Measurements from ENCODE around the gene CCDC152.

- TF ChIP-seq RAD21 (IDR thresholded peaks at IDR 0.05; ENCODE audit: low read depth) (no peak), EP300 (IDR thresholded peaks at IDR 0.05; ENCODE audit: borderline replicate concordance) (no peak), TAF1 (IDR thresholded peaks at IDR 0.05; ENCODE audit: low read depth) (no peak), YY1 (IDR thresholded peaks at IDR 0.05; ENCODE audit: low read depth) (no peak), CREB1 (IDR thresholded peaks at IDR 0.05; ENCODE audit: low read depth) (no peak), NFIC (IDR thresholded peaks at IDR 0.05) (no peak), CEBPB (IDR thresholded peaks at IDR 0.05) (no peak), ZBTB7A (IDR thresholded peaks at IDR 0.05; ENCODE audit: low read depth) (no peak), TCF12 (IDR thresholded peaks at IDR 0.05; ENCODE audit: low read depth) (no peak), TEAD4 (IDR thresholded peaks at IDR 0.05) (no peak), FOXM1 (IDR thresholded peaks at IDR 0.05; ENCODE audit: borderline replicate concordance, low read depth) (no peak)
- TF ChIP-seq, protein P1, sequence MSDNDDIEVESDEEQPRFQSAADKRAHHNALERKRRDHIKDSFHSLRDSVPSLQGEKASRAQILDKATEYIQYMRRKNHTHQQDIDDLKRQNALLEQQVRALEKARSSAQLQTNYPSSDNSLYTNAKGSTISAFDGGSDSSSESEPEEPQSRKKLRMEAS (IDR thresholded peaks at IDR 0.05) = no peak
- TF ChIP-seq, protein P2, sequence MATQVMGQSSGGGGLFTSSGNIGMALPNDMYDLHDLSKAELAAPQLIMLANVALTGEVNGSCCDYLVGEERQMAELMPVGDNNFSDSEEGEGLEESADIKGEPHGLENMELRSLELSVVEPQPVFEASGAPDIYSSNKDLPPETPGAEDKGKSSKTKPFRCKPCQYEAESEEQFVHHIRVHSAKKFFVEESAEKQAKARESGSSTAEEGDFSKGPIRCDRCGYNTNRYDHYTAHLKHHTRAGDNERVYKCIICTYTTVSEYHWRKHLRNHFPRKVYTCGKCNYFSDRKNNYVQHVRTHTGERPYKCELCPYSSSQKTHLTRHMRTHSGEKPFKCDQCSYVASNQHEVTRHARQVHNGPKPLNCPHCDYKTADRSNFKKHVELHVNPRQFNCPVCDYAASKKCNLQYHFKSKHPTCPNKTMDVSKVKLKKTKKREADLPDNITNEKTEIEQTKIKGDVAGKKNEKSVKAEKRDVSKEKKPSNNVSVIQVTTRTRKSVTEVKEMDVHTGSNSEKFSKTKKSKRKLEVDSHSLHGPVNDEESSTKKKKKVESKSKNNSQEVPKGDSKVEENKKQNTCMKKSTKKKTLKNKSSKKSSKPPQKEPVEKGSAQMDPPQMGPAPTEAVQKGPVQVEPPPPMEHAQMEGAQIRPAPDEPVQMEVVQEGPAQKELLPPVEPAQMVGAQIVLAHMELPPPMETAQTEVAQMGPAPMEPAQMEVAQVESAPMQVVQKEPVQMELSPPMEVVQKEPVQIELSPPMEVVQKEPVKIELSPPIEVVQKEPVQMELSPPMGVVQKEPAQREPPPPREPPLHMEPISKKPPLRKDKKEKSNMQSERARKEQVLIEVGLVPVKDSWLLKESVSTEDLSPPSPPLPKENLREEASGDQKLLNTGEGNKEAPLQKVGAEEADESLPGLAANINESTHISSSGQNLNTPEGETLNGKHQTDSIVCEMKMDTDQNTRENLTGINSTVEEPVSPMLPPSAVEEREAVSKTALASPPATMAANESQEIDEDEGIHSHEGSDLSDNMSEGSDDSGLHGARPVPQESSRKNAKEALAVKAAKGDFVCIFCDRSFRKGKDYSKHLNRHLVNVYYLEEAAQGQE (IDR thresholded peaks at IDR 0.05; ENCODE audit: low read depth) = no peak
- TF ChIP-seq, protein P3, sequence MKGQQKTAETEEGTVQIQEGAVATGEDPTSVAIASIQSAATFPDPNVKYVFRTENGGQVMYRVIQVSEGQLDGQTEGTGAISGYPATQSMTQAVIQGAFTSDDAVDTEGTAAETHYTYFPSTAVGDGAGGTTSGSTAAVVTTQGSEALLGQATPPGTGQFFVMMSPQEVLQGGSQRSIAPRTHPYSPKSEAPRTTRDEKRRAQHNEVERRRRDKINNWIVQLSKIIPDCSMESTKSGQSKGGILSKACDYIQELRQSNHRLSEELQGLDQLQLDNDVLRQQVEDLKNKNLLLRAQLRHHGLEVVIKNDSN (IDR thresholded peaks at IDR 0.05) = no peak
Observed at GRCh38 chr5:42799241-42799608, 42.6 kb downstream of the CCDC152 start.

Data from Ishikawa (cell line).